GM19372 (cell line): ENCODE measurements around the gene SMG6.
A peak's percentile ranks its signal among the peaks of the same experiment; 100 is the strongest.

Experiments used
- ATAC-seq: cut with Tn5 transposase; IDR thresholded peaks from one replicate; pipeline ENCODE4 v1.9.1; 2021; ENCODE audit warnings: mild to moderate bottlenecking, low read depth, moderate library complexity; ENCODE audit not compliant: unreplicated experiment

The SMG6 gene

DNA sequence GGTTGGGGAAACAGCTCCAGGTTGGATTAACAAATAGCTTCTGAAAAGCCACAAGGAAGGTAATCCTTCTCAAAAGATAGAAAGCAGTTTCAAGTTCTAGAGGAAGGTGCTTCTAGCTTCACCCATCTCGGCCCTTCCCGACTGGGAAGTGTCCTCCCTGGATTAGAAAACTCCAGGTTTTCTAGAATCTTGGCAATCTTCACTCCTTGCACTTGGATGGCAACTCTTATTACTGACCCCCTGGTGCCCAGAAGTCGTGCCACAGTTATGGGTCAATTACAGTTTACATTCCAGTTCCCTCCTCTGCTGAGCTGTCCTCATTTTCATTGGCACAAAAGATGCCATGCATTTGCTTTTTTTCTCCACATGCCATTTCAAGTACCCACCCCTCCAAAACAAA, 65.6 kb downstream of the SMG6 start:
- no peak for ATAC-seq

DNA sequence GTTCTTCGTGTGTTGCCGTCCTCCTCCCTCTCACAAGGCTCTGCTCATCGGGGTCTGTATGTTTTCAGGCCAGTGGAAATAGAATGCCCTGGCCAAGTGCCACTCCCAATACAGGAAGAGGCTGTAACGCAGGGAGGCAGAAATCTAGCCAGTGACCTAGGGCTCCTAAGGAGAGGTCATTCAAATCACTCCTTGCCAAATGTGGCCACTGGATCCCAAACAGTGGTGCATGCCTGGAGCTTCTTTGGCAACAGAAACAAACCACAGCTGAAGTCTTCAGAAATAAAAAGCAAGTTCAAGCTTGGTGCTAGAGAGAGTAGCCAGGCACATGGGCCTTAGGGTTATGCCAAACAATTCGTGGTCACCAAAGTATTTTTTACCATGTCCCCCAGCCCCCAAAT, 66.1 kb downstream of the SMG6 start:
- ATAC-seq = no peak

DNA sequence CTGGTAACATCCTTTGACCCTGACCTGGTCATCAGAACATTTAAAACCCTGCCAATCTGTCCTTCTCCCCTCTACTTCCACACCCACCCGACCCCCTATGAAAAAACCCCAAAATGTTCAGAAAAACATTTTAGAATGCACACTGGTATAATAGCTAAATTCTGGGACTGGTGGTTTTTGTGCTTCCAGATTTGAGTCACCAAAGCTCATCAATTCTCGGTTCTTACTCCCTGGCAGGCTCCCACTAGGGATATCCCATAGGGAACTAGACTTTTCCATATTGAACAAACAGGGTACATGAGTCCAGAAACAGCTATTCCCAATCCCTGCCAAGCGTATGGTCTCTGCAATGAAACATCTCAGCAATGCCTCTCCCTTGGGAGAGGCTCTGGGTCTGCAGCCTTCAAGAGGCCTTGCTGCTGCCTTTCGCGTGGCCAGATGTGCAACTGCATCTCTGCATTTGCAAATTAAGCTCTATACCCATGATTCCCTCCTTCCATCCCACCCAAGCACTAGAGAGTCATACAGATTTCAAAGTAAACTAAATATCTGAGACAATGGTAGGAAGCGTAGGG, 67.7 kb downstream of the SMG6 start:
- ATAC-seq = no peak

DNA sequence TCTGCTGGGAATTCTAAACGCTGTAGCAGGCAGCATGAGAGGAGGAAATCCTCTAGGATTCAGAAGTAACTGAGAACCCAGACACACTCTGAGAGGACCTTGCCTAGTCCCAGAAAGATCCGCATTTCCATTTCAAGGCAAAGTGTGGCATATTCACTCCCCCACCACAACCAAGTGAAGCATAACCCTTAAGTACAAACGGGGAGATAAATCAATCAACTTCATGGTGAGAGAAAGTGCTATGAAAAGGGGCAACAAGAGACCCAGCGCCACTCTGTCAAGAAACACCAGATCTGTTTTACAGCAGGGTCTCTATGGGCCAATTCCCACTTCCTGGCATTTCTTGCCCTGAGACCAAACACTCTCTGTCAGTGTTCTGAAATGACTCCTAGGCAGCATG, 68.3 kb downstream of the SMG6 start:
- ATAC-seq = no peak

DNA sequence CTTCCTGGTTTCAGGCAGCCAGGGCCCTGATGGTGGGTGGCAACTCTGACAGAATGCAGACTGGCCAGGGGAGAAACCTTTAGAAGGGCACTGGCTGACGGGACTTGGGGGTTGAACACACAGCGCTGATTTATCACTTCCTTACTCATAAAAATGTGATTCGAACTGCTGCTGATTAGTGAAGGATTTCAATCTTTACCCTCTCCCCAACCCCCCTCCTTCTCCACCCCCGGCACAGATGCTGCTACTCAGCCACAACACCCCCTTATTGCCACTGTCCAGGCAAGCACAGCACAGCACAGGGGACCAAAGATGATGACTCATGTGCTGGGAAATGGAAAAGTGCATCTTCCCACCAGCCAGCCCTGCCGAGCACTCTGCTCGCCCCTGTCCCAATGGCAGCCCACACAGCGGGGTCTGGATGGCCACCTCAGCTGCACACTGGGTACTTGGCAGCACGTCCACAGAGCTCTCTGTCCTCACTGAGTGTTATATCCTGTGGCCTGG, 70.1 kb downstream of the SMG6 start:
- no peak for ATAC-seq

DNA sequence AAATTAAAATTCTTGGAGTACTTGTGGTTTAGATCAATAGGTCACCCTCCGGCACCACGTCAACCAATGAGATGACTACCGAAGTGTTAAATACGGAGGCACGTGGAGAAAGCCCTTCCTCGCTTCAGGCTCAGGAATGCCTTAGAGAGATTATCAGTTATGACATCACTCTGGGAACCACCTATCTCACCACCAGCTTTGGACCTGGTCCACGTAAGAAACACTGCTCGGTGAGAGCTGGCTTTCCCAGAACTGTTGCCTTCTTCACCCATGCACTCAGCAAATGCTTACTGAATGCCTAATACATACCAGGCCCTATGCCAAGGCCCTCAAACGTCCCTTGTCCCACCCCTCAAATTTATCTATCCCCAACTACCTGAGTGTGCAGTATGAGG, 71.3 kb downstream of the SMG6 start:
- no peak for ATAC-seq

DNA sequence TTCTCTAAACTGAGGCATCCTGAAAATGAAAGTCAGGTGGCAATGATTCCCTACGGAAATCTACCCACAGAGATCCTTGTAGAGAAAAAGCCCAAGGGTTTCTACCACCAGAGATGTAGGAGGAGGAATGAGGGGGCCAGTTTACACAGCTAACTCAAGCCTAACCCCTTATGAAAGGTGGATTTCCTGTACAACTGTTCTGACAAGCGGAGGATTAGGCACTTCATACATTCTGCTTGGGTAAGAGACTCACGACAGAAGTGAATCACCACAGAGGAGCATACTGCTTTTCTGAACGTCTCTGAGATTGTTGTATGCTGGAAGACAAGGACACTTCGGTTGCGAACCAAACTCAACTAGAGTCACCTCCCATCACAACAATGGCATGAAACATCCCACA, 72.7 kb downstream of the SMG6 start:
- no peak for ATAC-seq

DNA sequence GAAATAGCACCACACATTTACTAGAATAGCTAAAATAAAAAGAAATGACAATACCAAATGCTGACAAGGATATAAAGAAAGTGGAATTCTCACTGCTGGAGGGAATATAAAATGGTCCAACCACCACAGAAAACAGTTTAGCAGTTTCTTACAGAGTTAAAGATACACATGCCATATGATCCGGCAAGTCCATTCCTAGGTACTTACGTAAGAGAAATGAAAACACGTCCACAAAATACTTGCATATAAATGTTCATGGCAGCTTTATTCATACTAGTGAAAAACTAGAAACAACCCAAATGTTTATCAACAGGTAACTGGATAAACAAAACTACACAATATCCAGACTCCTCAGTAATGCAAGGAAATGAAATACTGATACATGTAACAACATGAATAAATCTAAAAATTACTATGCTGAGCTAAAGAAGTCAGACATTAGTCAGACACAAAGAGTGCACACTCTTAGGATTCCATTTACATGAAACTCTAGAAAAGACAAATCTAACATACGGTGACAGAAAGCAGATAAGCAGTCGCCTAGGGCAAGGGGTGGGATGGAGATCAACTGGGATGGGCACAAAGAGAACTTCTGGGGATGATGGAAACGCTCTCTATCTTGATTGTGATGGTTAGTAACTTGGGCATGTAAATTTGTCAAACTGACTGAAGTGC, 76.4 kb downstream of the SMG6 start:
- ATAC-seq = no peak

DNA sequence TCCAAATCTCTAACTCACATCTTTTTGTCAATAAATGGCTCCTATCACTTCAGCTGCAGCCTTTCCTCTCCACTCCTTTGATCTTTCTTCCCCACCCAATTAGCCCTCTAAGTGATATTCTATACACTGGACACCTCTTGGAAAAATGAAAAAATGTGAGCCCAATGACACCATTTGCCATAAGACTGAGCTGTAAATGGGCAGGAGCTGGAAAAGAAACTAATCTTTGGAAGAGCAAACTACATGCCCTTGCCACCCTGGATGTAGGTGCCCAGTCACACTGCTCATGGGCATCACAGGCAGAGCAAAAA, 80.0 kb downstream of the SMG6 start:
- no peak for ATAC-seq

DNA sequence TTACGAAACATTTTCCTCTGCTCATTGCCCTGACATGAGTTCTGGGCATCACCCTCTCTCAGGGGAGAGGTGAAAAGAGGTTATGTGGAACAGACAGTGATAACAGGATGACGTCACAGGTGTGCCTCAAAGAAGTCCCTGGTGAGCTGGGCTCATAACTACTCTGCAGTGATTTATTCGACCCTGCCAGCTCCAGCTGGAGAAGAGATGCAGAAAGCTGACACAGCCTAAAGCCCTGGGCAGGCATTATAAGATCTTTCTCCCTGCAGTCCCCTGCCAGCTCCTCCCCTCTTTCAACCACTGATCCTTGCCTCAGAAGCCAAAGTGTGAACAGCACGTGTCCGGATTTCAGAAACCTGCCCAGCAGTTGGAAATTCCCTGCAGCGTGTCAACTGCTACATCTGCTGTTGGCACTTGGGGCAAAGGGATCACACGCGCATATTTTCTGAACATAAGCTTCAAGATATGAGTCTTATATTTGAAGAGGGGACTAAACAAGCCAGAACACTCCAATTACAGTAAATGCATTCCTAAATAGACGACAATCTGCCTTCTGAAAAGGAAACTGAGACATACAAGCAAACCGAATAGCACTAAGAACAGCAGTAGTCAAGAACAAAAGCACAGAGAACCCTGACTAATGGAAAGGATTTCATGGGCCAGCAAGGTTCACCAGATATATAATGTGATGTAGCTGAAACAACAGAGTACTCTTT, 80.5 kb downstream of the SMG6 start:
- no peak for ATAC-seq

DNA sequence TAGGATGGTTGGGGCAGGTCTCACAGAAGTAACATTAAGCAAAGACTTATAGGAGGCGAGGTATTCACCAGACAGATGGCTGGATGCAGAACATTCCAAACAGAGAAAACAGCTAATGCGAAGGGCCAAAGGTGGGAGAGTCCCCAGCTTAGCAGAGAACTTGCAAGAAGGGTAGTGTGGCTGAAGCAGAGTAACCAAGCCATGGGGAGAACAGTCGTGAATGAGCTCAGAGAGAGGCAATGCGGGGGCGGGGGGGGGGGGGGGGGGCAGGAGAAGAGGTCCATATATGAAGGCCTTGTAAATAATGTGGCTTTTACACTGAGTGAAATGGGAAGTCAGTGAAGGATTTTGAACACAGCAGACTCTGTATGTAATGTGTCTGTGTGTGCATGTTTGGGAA, 81.3 kb downstream of the SMG6 start:
- no peak for ATAC-seq

DNA sequence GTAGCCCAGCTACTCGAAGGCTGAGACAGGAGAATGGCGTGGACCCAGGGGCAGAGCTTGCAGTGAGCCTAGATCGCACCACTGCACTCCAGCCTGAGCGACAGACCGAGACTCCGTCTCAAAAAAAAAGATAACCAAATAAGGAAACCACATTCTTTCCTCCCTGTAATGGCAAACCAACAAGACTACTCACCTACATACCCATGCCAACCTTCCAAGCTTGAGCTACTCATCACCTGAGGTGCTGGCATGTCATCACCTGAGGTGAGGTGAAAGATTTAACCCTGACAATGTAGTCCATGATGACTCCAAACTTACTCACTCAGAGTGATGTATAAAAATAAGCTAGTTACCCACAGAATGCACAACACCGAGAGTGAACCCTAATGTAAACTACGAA, 85.2 kb downstream of the SMG6 start:
- ATAC-seq = no peak

DNA sequence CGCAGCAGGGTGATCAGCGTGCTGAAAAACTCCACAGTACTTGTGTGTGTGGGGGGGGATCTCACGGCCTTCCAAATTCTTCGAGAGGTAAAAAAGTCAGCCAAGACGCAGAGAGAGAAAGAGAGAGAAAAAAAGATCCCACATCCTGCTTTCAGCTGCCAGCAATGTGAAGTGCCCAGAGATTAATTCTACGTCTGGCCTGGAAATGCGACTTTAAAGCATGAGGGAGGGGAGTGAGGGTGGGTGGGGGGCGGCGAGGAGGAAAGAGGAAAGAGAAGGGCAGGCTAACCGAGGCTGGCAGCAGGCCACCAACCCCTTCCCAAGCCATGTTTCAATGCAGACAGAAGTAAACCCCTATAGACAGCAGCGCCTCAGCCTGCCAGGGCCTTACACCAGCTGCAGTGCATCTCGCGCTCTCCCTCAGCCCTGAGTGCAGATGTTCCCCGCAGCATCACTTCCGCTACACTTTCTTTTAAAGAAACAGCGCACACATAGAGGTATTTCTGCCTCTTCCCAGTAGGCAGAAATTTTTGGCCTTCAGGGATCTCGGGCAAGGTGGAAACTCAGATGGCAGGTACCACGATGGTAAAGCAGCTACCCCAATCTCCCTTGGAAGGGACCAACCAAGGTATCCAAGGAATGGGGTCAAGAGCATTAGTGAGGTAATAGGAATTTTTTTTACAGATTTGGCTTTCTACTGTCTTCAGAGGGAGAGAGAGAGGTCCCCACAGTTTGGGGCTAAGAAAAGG, 87.8 kb downstream of the SMG6 start:
- ATAC-seq = peak; percentile 77

DNA sequence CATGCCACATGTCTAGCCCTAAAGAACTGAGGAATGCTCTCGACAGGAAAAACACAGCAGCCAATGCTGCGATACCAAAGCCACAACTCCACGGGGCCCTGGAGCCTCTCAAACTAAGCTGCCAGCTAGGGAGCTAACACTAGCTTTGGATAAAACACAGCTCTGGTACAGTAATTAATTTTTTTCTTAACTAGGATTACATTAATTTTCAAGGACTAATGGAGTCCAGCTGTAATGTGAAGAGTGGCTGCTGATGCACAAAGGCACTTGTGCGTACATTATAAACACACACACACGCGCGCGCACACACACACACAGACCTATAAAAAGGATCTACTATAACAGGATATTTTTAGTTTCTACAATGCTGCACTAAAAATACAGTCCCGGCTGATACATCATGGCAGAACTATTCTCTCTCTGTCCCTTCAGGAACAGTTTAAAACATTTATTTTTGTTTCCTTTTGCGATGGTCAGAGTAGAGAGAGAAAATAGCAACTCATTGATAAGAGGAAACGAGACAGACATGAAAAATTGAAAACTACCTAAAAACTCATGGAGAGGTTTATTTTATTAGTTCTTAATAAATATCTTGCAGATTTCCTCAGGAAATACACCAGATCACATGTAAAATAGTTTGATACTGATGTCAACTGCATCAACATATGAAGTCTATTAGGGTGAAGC, 88.5 kb downstream of the SMG6 start:
- ATAC-seq = no peak

DNA sequence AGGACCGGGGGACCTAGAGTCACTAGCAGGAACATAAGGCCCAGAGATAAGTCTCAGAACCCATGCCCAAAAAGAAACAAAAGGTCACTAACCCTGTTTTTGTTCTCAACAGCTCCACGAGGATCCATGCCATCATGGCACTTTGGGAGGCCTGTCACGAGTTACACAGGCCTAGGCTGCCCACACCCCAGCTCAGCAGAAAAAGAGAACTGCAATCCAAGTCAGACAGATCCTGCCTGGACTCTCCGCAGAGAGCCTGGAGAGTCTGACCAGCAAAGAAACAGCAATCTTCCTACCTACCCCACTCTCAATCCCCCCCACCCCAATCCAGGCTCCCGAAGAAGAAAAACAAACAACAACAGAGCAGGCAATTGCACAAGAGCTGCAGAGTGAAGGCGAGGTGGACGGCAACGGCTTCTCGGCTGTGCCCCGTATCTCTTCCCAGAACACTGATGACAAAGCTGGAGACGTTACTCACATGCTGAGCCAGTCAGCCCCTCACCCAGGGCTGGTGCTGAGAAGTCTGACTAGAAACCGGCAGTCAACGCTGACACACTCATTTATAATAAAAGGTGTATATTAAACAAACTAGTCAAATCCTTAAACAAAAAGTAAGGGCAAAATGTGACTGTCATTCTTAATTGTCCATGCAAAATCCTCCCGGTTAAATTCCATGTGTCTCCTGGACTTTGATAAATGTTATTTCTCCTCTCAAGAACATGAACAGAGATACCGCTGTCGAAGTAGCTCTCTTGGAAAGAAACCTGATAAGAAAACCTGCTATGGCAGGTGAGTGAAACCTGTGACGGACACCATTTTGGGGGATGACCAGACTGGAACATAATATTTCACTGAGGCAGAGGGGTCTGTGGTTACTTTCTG, 89.3 kb downstream of the SMG6 start:
- no peak for ATAC-seq

DNA sequence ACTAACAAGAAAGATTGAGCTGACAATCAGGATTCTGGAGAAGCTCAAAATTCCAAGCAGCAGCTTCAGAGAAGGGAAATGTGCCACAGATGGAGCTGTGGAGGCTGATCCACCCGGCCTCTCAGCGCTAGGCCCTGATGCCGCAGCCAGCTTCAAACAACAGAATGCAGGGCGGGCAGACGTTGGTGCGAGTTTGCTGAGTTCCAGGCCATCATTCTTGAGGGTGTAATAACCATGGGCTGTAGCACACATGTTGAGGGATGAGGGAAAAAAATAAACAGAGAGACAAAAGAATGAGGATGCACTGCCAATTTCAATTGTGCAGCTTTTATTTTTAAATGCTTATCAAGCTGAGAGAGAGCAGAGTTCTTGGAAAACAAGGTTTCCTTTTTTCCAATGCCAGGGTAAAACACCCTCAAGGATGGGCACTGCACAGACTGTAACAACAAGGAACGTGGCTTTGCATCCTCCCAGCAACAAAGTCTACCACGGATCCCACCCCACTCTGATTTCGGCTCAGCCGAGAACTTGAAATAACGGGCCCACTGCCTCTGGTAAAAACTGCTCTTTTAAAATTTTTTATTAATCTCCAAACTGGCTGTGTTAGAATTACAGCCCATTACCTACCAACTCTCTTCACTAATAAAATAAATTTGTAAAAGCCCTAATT, 90.2 kb downstream of the SMG6 start:
- ATAC-seq = no peak

DNA sequence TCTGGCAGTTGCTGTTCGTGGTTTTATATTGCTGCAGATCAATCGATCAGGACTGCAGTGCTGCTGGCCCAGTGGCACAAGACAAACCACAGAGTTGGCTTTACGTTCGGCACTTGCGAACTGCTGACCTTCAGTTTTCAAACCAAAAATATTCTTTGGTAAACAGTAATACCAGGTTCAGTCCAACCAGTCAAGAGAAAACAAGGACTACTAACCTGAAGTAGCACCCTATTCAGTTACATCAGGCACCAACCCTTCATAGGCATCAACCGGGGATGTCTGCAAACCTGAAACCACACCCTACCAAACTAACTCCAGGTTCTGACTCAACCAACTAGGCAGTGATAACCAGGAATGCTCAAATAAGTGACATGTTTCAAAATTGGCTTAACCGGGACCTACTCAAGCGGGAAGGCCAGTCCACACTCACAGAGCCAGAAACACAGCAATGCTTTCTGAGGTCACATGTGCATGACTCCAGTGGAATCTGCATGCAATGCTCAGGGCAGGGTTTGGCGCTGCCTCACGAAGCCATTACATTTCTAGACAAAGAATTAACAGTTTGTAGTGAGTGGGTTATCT, 91.1 kb downstream of the SMG6 start:
- ATAC-seq = no peak

DNA sequence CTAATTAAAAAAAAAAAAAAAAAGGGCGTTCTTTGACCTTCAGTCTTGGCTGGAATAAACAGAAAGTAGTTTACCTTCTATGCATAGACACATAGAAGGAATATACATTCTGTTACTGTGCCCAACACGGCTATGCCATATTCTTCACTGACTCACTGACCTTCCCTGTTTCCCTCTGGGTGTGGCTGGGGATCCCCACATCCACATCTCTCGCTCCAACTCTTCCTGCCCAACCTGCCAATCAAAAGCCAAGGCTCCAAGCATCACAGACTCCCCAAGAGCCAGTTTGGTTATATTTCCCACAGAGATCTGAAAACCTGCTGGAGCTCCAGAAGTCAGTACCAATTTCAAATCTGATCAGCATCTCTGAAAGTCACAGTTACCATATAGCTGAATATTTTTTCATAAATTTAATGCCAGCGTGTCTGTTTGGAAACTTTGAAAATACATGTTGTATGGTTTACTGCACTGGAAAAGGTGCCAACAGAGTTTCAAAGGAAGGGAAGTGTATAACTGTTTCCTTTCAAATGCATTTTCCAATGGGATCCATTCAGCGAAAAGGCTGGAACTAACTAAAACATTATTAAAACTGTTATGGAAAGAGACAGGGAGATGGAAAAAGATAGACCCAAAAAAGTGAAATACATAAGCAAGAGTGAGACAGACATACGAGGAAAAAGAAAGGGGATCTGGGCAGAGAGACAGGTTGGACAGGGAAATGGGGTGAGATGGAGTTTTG, 91.8 kb downstream of the SMG6 start:
- no peak for ATAC-seq
